Measurements from ENCODE around the gene INTS7.
"Not testable (repeated sequence)": the region's sequence is repeated elsewhere in the genome, so short reads cannot be mapped to it uniquely, and the experiment has no call there.

INTS7 gene

DNA sequence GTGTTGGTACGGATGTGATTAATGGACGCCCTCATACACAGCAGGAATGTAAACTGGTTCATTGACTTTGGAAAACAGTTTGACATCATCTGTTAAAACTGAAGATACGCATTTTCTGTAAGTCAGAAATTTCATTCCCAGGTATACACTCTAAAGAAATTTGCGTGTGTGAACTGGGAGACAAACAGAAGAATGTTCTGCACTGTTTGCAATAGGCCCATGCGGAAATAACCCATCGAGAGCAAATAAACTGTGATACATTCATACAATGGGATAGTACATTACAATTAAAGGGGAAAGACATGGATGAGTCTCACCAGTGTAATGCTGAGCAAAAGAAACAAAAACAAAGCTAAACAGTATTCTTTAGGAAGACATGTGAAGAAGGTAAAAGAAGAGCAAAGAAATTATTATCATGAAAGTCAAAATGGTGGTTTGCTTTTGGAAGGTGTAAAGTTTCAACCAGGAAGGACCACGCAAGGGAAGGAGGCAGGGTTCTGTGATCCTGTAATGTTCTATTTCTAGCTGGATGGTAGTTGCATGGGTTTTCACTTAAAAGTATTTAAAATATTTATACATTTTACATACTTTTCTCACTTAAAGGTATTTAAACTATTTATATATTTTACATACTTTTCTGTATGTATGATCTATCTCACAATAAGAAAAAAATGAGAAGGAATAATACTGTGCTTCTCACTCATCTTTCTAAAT, 30.3 kb downstream of the INTS7 start:
- TF ChIP-seq CTCF (IDR thresholded peaks at IDR 0.05; ENCODE audit: low read depth, low read length, missing control alignments) = no peak
- Histone ChIP-seq H3K27ac (no peak overlapping the region), H3K27me3 (replicated peaks) (no peaks in the 10 kb centered on the region), H3K36me3 (replicated peaks) (peaks cover 4% of the 10 kb centered on the region), H3K4me3 (ENCODE audit: low read depth, low read length) (no peak overlapping the region)
- no peak for DNase-seq
- in situ Hi-C loops (cut with HindIII; ENCODE audit: low pct_ligation_motif_present, low sequenced_read_pairs) = no loop called here

- in situ Hi-C loops (cut with HindIII; ENCODE audit: low pct_ligation_motif_present, low sequenced_read_pairs) = no loop called here
- Histone ChIP-seq H3K36me3 (replicated peaks) (no peaks in the 10 kb centered on the region), H3K27ac (no peak overlapping the region), H3K27me3 (replicated peaks) (no peaks in the 10 kb centered on the region), H3K4me3 (ENCODE audit: low read depth, low read length) (no peak overlapping the region)
- TF ChIP-seq CTCF (IDR thresholded peaks at IDR 0.05; ENCODE audit: low read depth, low read length, missing control alignments) = no peak
- no peak for DNase-seq
These were observed 32.8 kb downstream of the INTS7 start for GRCh38 chr1:212002536-212002935.

DNA sequence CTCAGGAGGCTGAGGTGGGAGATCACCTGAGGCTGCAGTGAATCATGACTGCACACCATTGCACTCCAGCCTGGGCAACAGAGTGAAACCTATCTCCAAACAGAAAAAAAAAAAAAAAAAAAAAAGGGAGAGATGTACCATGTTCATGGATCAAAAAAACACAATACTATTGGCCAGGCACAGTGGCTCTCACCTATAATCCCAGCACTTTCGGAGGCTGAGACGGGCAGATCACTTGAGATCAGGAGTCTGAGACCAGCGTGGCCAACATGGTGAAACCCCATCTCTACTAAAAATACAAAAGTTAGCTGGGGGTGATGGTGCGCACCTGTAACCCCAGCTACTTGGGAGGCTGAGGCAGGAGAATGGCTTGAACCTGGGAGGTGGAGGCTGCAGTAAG, 37.9 kb downstream of the INTS7 start:
- H3K36me3 ChIP-seq (replicated peaks); H3K27ac ChIP-seq; H3K27me3 ChIP-seq (replicated peaks); DNase-seq; H3K4me3 ChIP-seq (ENCODE audit: low read depth, low read length); in situ Hi-C loops (cut with HindIII; ENCODE audit: low pct_ligation_motif_present, low sequenced_read_pairs): not testable (repeated sequence)

GRCh38 chr1:211991695-211992094, 43.7 kb downstream of the INTS7 start:
- no peaks in the 10 kb centered on the region for H3K27me3 ChIP-seq (replicated peaks)
- H3K4me3 ChIP-seq (ENCODE audit: low read depth, low read length) = no peak overlapping the region
- no peak for DNase-seq
- no peaks in the 10 kb centered on the region for H3K36me3 ChIP-seq (replicated peaks)
- TF ChIP-seq CTCF (IDR thresholded peaks at IDR 0.05; ENCODE audit: low read depth, low read length, missing control alignments) = no peak
- in situ Hi-C loops (cut with HindIII; ENCODE audit: low pct_ligation_motif_present, low sequenced_read_pairs) = no loop called here
- no peak overlapping the region for H3K27ac ChIP-seq

DNA sequence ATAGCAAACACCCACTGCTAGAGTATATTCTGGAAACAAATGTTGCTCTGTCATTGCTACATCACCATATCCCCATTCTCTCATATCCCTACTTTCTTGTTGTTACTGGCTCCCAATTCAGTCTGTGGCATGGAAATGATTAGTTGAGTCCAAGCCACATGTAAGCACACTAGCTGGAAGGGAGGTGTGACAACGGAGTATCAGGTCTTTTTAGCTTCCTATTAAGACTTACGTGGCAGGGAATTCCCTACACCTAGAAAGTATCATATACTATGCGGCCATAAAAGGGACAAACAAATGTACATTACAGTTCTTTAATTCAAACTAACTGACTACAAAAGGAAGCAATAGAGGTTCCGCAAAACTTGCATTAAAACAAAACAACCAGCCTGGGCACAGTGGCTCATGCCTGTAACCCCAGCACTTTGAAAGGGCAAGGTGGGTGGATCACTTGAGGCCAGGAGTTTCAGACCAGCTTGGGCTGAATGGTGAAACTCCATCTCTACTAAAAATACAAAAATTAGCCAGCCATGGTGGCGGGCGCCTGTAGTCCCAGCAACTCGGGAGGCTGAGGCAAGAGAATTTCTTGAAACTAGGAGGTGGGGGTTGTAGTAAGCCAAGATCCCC, 48.6 kb downstream of the INTS7 start:
- no peak for DNase-seq
- TF ChIP-seq CTCF (IDR thresholded peaks at IDR 0.05; ENCODE audit: low read depth, low read length, missing control alignments) = no peak
- Histone ChIP-seq H3K4me3 (ENCODE audit: low read depth, low read length) (no peak overlapping the region), H3K27ac (no peak overlapping the region), H3K27me3 (replicated peaks) (no peaks in the 10 kb centered on the region), H3K36me3 (replicated peaks) (peaks cover 4% of the 10 kb centered on the region)
- in situ Hi-C loops (cut with HindIII; ENCODE audit: low pct_ligation_motif_present, low sequenced_read_pairs) = no loop called here

DNA sequence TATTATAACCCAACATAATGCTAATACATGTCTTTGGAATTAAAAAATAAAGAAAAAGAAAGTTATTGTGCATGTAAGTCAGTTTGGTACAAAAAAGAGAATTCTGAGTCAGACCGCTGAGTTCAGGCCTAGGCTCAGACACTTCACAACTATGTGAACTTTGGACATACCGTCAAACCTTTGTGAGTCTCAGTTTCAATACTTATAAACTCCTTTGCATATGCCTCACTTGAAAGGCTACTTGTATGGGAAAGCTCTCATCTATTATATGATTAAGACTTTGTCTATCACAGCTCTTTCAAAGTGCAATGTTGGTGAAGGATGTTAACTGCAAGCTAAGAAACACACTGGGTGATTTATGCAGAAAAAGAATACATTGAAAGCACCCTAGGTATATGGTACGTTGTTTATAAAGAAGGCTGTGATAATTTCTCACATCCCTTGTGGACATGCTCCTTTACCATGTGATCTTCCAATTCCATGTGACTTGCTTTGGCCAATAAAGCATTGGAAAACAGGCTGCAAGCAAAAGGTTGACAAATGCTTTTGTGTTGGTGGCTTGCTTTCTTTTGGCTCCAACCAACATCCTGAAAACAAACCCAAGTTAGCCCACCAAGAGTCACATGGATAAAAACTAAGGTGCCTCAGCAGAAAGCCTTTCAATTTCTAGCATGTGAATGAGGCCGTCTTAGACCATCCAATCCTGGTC, 49.6 kb downstream of the INTS7 start:
- H3K27me3 ChIP-seq (replicated peaks) = no peaks in the 10 kb centered on the region
- no peak overlapping the region for H3K4me3 ChIP-seq (ENCODE audit: low read depth, low read length)
- TF ChIP-seq CTCF (IDR thresholded peaks at IDR 0.05; ENCODE audit: low read depth, low read length, missing control alignments) = no peak
- no peak for DNase-seq
- peaks cover 4% of the 10 kb centered on the region for H3K36me3 ChIP-seq (replicated peaks)
- no peak overlapping the region for H3K27ac ChIP-seq
- in situ Hi-C loops (cut with HindIII; ENCODE audit: low pct_ligation_motif_present, low sequenced_read_pairs) = no loop called here
